ENCODE data around the gene P2RX3. TPM values are rescaled to one million over a fixed set of nuclear protein-coding genes. Genes with fewer than 3 reads are reported as not detected.

The P2RX3 gene
- total RNA-seq, 4 donors from 2014 or later = not detected

DNA sequence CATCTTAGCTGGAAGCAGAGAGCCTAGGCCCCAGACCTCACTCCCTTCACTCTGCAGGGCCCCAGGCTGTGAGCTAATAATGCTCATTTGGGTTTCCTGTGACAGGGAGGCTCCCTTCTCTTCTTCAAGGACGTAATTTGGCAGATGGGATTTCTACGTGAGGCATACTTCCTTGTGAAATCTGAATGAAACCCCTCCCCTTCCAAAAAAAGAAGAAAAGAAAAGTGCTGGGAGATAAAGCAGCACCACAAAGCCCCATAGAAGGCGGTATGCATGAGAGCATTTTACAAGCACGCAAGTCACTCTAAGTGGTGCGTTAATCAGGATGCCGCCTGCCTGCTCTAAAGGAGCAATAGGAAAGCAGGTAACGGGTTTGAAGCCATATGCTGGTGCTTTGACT is 5.7 kb downstream of the P2RX3 start:
- no peak for DNase-seq
- TF ChIP-seq, protein P1, sequence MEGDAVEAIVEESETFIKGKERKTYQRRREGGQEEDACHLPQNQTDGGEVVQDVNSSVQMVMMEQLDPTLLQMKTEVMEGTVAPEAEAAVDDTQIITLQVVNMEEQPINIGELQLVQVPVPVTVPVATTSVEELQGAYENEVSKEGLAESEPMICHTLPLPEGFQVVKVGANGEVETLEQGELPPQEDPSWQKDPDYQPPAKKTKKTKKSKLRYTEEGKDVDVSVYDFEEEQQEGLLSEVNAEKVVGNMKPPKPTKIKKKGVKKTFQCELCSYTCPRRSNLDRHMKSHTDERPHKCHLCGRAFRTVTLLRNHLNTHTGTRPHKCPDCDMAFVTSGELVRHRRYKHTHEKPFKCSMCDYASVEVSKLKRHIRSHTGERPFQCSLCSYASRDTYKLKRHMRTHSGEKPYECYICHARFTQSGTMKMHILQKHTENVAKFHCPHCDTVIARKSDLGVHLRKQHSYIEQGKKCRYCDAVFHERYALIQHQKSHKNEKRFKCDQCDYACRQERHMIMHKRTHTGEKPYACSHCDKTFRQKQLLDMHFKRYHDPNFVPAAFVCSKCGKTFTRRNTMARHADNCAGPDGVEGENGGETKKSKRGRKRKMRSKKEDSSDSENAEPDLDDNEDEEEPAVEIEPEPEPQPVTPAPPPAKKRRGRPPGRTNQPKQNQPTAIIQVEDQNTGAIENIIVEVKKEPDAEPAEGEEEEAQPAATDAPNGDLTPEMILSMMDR (IDR thresholded peaks at IDR 0.05) = no peak
- no peak for TF ChIP-seq POLR2A (IDR thresholded peaks at IDR 0.05)
- TF ChIP-seq POLR2AphosphoS5 (IDR thresholded peaks at IDR 0.05) = no peak
- no peak for TF ChIP-seq EP300 (IDR thresholded peaks at IDR 0.05; ENCODE audit: low read depth)
- in situ Hi-C loops (cut with MboI; ENCODE audit: low pct_ligation_motif_present in 1 of 4, low pct_unique_long_range_greater_than_20kb in 1 of 4, low sequenced_read_pairs in 3 of 4) = loop anchor here in 3 of 4 donors (10.0 to 25.0 kb wide), 3 partner anchors 143 to 301 kb away; partner anchors contain the start of gene YPEL4 (in 3 of the 3)
- 80 to 81% methylated on average over 7 of the region's 7 CpGs for WGBS, 2 donors (ENCODE audit: low coverage in 1 of 2)
- H3K4me1 ChIP-seq = peaks cover 0 to 3% (median 0%) of the 10 kb centered on the region in 4 donors
- intact Hi-C loops (cut with DNase I; ENCODE audit: low total_unique reads) = no loop called here
- no peak overlapping the region for H3K27ac ChIP-seq
- no peaks in the 10 kb centered on the region for H3K36me3 ChIP-seq
- no peaks in the 10 kb centered on the region for H3K9me3 ChIP-seq
- H3K4me3 ChIP-seq = no peak overlapping the region
- H3K27me3 ChIP-seq = no peaks in the 10 kb centered on the region

DNA sequence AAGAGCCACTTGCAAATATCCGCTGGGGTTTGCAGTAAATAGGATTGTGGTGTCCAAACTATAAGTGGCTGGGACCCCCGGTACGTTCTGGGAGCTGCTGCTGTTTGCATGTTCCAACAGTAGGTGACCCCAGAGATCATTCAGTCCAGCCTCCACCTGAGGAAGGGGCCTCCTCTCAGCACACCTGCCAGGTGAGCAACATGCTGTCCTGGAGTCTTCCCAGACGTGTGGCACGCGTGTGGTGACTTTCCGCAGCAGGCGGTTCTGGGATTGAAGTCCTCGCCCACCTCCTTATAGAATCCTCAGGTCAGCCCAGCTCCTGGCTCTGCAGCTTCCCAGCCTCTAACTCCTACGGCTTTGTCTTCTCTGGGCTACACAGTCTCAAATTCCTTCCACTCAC is 6.7 kb downstream of the P2RX3 start:
- intact Hi-C loops (cut with DNase I; ENCODE audit: low total_unique reads) (no loop called here), in situ Hi-C loops (cut with MboI; ENCODE audit: low pct_ligation_motif_present in 1 of 4, low pct_unique_long_range_greater_than_20kb in 1 of 4, low sequenced_read_pairs in 3 of 4) (loop anchor here in 3 of 4 donors (10.0 to 25.0 kb wide), 3 partner anchors 142 to 300 kb away; partner anchors contain the start of gene YPEL4 (in 3 of the 3))
- DNase-seq = no peak
- no peaks in the 10 kb centered on the region for H3K9me3 ChIP-seq
- no peak overlapping the region for H3K4me3 ChIP-seq
- H3K4me1 ChIP-seq = peaks cover 0 to 7% (median 0%) of the 10 kb centered on the region in 4 donors
- no peaks in the 10 kb centered on the region for H3K36me3 ChIP-seq
- WGBS, 2 donors (ENCODE audit: low coverage in 1 of 2) = 84 to 91% methylated on average over 3 to 10 of the region's 10 CpGs
- no peak overlapping the region for H3K27ac ChIP-seq
- TF ChIP-seq EP300 (IDR thresholded peaks at IDR 0.05; ENCODE audit: low read depth) (no peak), POLR2AphosphoS5 (IDR thresholded peaks at IDR 0.05) (no peak), POLR2A (IDR thresholded peaks at IDR 0.05) (no peak)
- TF ChIP-seq, protein P1 (IDR thresholded peaks at IDR 0.05) = no peak
- H3K27me3 ChIP-seq = no peaks in the 10 kb centered on the region

DNA sequence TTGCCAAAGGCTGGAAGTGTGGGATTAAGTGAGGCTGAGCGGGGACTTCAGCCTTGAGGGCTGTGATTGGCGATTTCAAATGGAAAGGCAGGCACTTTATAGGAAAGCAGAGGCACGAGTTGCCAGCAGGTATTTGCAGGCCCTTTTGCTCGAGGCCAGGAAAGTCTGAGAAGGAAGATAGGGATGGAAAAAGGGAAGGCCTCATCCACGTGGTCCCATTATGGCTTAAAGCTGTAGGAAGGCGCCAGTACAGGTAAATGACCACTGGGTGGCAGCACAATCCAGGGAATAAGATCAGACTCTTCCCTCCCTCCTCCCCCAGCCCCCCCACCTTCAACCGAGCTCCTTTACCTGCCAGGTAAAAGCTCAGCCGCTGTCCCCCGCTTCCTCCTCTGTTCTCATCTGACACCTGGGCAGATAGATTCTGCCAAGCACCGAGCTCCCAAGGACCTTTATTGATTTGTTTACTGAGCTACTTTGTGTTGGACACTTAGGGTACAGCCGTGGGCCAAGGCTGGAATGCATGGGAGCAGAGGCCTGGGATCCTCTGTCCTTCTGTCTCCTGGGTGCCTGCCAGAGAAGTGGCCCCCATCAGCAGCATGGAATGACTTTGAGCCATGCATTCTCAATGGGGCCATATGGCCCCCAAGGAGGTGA is 7.5 kb downstream of the P2RX3 start:
- no peak overlapping the region for H3K27ac ChIP-seq
- H3K27me3 ChIP-seq = no peaks in the 10 kb centered on the region
- in situ Hi-C loops (cut with MboI; ENCODE audit: low pct_ligation_motif_present in 1 of 4, low pct_unique_long_range_greater_than_20kb in 1 of 4, low sequenced_read_pairs in 3 of 4) (loop anchor here in 3 of 4 donors (10.0 to 25.0 kb wide), 3 partner anchors 142 to 299 kb away; partner anchors contain the start of gene YPEL4 (in 3 of the 3)), intact Hi-C loops (cut with DNase I; ENCODE audit: low total_unique reads) (no loop called here)
- no peak overlapping the region for H3K4me3 ChIP-seq
- TF ChIP-seq, protein P1 (IDR thresholded peaks at IDR 0.05) = peak; percentile 70 to 86 (median 80)
- no peak for TF ChIP-seq POLR2A (IDR thresholded peaks at IDR 0.05)
- H3K4me1 ChIP-seq = peaks cover 0 to 9% (median 0%) of the 10 kb centered on the region in 4 donors
- H3K9me3 ChIP-seq = no peaks in the 10 kb centered on the region
- DNase-seq = peak; percentile 84
- no peaks in the 10 kb centered on the region for H3K36me3 ChIP-seq
- WGBS, 2 donors (ENCODE audit: low coverage in 1 of 2) = 24 to 30% methylated on average over 5 to 11 of the region's 11 CpGs

DNA sequence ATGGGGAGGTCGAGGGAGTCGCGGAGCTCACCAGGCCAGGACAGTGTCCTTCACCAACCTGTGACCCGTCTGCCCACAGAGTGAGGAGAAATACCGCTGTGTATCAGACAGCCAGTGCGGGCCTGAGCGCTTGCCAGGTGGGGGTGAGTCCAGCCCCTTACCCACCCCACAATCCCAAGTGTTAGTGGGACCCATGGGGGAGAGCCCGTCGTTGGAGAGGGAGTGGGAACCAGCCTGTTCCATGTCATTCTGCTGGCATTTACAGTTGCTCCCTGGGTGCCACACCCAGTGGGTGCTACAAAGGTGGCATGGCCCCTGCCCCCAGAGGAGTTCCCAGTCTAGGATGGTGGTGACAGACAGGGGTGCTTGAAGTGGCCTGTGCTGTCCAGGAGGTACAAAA is 9.2 kb downstream of the P2RX3 start:
- H3K4me3 ChIP-seq = no peak overlapping the region
- H3K36me3 ChIP-seq = no peaks in the 10 kb centered on the region
- no peak overlapping the region for H3K27ac ChIP-seq
- intact Hi-C loops (cut with DNase I; ENCODE audit: low total_unique reads) (no loop called here), in situ Hi-C loops (cut with MboI; ENCODE audit: low pct_ligation_motif_present in 1 of 4, low pct_unique_long_range_greater_than_20kb in 1 of 4, low sequenced_read_pairs in 3 of 4) (loop anchor here in 3 of 4 donors (10.0 to 25.0 kb wide), 3 partner anchors 140 to 297 kb away; partner anchors contain the start of gene YPEL4 (in 3 of the 3))
- H3K9me3 ChIP-seq = no peaks in the 10 kb centered on the region
- TF ChIP-seq POLR2AphosphoS5 (IDR thresholded peaks at IDR 0.05) = no peak
- H3K27me3 ChIP-seq = no peaks in the 10 kb centered on the region
- H3K4me1 ChIP-seq = peaks cover 0 to 9% (median 0%) of the 10 kb centered on the region in 4 donors
- DNase-seq = no peak
- 75% methylated on average over 9 of the region's 9 CpGs; no CpG with 5 or more reads in 1 of the 2 donors for WGBS, 2 donors (ENCODE audit: low coverage in 1 of 2)

All from transverse colon (tissue), 4 donors.